Endothelial cell of umbilical vein (primary cell): ENCODE results near the gene ITIH5. TPM values are rescaled to one million over a fixed set of nuclear protein-coding genes. Genes with fewer than 3 reads are reported as not detected.

Source experiments
- BruUV-seq: library from RNA; stranded (reverse); fragments of 400-500 nt; replicated peaks from 2 replicates; lab custom pipeline; 2021; lab: Mats Ljungman, UMichigan
- CTCF ChIA-PET: fragments of 300-600, 350-600 bp; sonication (Branson Sonifier 250); formaldehyde crosslinking; loops from one replicate; lab custom pipeline; 2021; ENCODE audit warnings: antibody characterized with exemption, inconsistent platforms; lab: Charles Lee
- POLR2A ChIA-PET: fragments of 300-600, 350-600 bp; sonication (Branson Sonifier 250); formaldehyde crosslinking; loops from one replicate; lab custom pipeline; 2021; ENCODE audit warnings: antibody characterized with exemption, inconsistent platforms; lab: Charles Lee
- DNase-seq: peaks from one replicate; pipeline ENCODE4 v3.0.0-alpha.2; 2011; ENCODE audit warnings: low read depth, low spot score
- FAIRE-seq: peaks from 2 replicates; lab custom pipeline; 2011; peaks lifted over from hg19 to GRCh38; lab: Jason Lieb, UNC
- H2AFZ ChIP-seq: 2 replicates; pipeline ENCODE4 v1.6.0; 2012; ENCODE audit warnings: low read depth, low read length, control low read depth, inconsistent platforms
- H3K27ac ChIP-seq: 2 replicates; pipeline ENCODE4 v1.5.1; 2011; ENCODE audit warnings: low read depth, mild to moderate bottlenecking, control low read depth, low read length, moderate library complexity; ENCODE audit not compliant: insufficient read depth
- H3K27me3 ChIP-seq, 2 experiments: 2 replicates each; pipeline versions ENCODE4 v1.6.0 to v1.6.1; 2011; ENCODE audit warnings: low read length in 2 of 2, mixed read lengths in 1 of 2; ENCODE audit not compliant: control insufficient read depth in 2 of 2, insufficient read depth in 2 of 2
- H3K36me3 ChIP-seq, 2 experiments: 2 replicates in 1 of 2; 3 replicates in 1 of 2; pipeline ENCODE4 v1.5.1; 2011; ENCODE audit warnings: low read length in 2 of 2, mild to moderate bottlenecking in 1 of 2, moderate library complexity in 1 of 2; ENCODE audit not compliant: control insufficient read depth in 2 of 2, insufficient read depth in 2 of 2; ENCODE audit errors: extremely low read depth in 1 of 2
- H3K4me1 ChIP-seq: 3 replicates; pipeline ENCODE4 v1.5.1; 2011; ENCODE audit warnings: mild to moderate bottlenecking, low read length; ENCODE audit not compliant: control insufficient read depth, insufficient read depth; ENCODE audit errors: extremely low read depth
- H3K4me2 ChIP-seq: 2 replicates; pipeline ENCODE4 v1.6.1; 2011; ENCODE audit warnings: low read length, control low read depth, mixed read lengths; ENCODE audit not compliant: insufficient read depth
- H3K4me3 ChIP-seq, 3 experiments: fragments of 200-600 bp in 1 of 3; sonication (generic), shearing (Covaris generic) in 1 of 3; replicated peaks in 1 of 3; 2 replicates each; pipeline ENCODE4 v1.5.1; 2011 to 2016; ENCODE audit warnings: control low read depth in 3 of 3, low read length in 3 of 3, mild to moderate bottlenecking in 2 of 3, inconsistent platforms in 1 of 3, low read depth in 1 of 3, moderate library complexity in 1 of 3; ENCODE audit not compliant: insufficient read depth in 1 of 3
- H3K79me2 ChIP-seq: 2 replicates; pipeline ENCODE4 v1.6.0; 2012; ENCODE audit warnings: low read length, inconsistent platforms; ENCODE audit not compliant: control insufficient read depth, insufficient read depth
- H3K9ac ChIP-seq: replicated peaks from 2 replicates; pipeline ENCODE3; 2011; ENCODE audit warnings: low read length, control low read depth; ENCODE audit not compliant: insufficient read depth; ENCODE audit errors: extremely low read depth
- H3K9me1 ChIP-seq: replicated peaks from 3 replicates; pipeline ENCODE4 v1.6.0; 2011; ENCODE audit warnings: mild to moderate bottlenecking, low read length; ENCODE audit not compliant: control insufficient read depth, insufficient read depth; ENCODE audit errors: extremely low read depth
- H3K9me3 ChIP-seq: replicated peaks from 2 replicates; pipeline ENCODE4 v1.5.1; 2012; ENCODE audit warnings: low read length, inconsistent platforms; ENCODE audit not compliant: control insufficient read depth, insufficient read depth
- H4K20me1 ChIP-seq: replicated peaks from 2 replicates; pipeline ENCODE3; 2011; ENCODE audit warnings: mild to moderate bottlenecking, low read length; ENCODE audit not compliant: control insufficient read depth, insufficient read depth; ENCODE audit errors: extremely low read depth
- CTCF ChIP-seq, 2 donors: IDR thresholded peaks; 1 replicate in 1 of 2; 2 replicates in 1 of 2; pipeline ENCODE4 v1.5.1; 2011; ENCODE audit warnings: low read length in 2 of 2, mild to moderate bottlenecking in 2 of 2, moderate library complexity in 2 of 2, control low read depth in 1 of 2, inconsistent platforms in 1 of 2, low read depth in 1 of 2; ENCODE audit not compliant: insufficient read depth in 1 of 2; ENCODE audit errors: extremely low read depth in 1 of 2
- EZH2 ChIP-seq: IDR thresholded peaks from 2 replicates; pipeline ENCODE4 v1.6.1; 2012; ENCODE audit warnings: borderline replicate concordance, low read depth, mild to moderate bottlenecking, moderate library complexity, low read length, inconsistent platforms; ENCODE audit not compliant: severe bottlenecking
- FOS ChIP-seq: IDR thresholded peaks from 2 replicates; pipeline ENCODE4 v1.6.1; 2011; ENCODE audit warnings: mild to moderate bottlenecking, low read length, moderate library complexity, borderline replicate concordance; ENCODE audit not compliant: insufficient read depth
- GATA2 ChIP-seq: IDR thresholded peaks from 2 replicates; pipeline ENCODE4 v1.7.0; 2011; ENCODE audit warnings: low read depth, mild to moderate bottlenecking, moderate library complexity, mixed read lengths, low read length; ENCODE audit not compliant: insufficient read length, insufficient read depth
- JUN ChIP-seq: IDR thresholded peaks from 2 replicates; pipeline ENCODE4 v1.6.1; 2011; ENCODE audit warnings: borderline replicate concordance, low read depth; ENCODE audit not compliant: insufficient read length, insufficient read depth
- MAX ChIP-seq: IDR thresholded peaks from 2 replicates; pipeline ENCODE4 v1.6.1; 2011; ENCODE audit not compliant: insufficient read depth, insufficient read length
- MYC ChIP-seq: IDR thresholded peaks from one replicate; pipeline ENCODE4 v1.6.1; 2011; ENCODE audit warnings: mild to moderate bottlenecking, low read depth, low read length
- POLR2A ChIP-seq: IDR thresholded peaks from 2 replicates; pipeline ENCODE4 v1.6.1; 2012; ENCODE audit warnings: low read depth, mild to moderate bottlenecking, control low read depth, low read length
- POLR2AphosphoS5 ChIP-seq: IDR thresholded peaks from 2 replicates; pipeline ENCODE4 v1.6.1; 2012; ENCODE audit warnings: low read depth, mild to moderate bottlenecking, control low read depth, low read length, moderate library complexity; ENCODE audit not compliant: insufficient read depth
- dilution Hi-C: fragments of 300-500 bp; cut with MboI; formaldehyde crosslinking; loops from one replicate; pipeline ENCODE4 v1.15.0; 2019; ENCODE audit warnings: low sequenced_read_pairs; ENCODE audit not compliant: extremely low pct_ligation_motif_present
- intact Hi-C: fragments of 100-400 bp; cut with micrococcal nuclease; formaldehyde crosslinking; loops from one replicate; pipeline ENCODE4 v1.10.0; 2022
- polyA plus RNA-seq, 4 experiments: library from polyadenylated mRNA; depleted of rRNA in 3 of 4; stranded (reverse) in 3 of 4; unstranded in 1 of 4; fragments of >200 nt; gene quantifications; 2 replicates each; pipeline versions ENCODE4 v1.2.1 to v1.2.3, GENCODE V29; 2011 to 2012; ENCODE audit warnings: missing spikeins in 1 of 4
- total RNA-seq: library from RNA; stranded (reverse); gene quantifications from 2 replicates; pipeline ENCODE4 v1.2.3, GENCODE V29; 2021

The ITIH5 gene
- total and polyA plus RNA-seq, 2 donors (not counting 3 experiments of a cell fraction or from before 2014, with no cell fraction given) = not detected

GRCh38 chr10:7611909-7612308 is 54.9 kb downstream of the ITIH5 start:
- Histone ChIP-seq H2AFZ (no peak overlapping the region), H3K4me1 (no peaks in the 10 kb centered on the region), H3K4me3 (no peak overlapping the region), H3K36me3 (no peaks in the 10 kb centered on the region), H3K79me2 (no peaks in the 10 kb centered on the region), H3K27me3 (no peaks in the 10 kb centered on the region), H3K4me2 (no peak overlapping the region), H4K20me1 (no peaks in the 10 kb centered on the region), H3K9ac (no peak overlapping the region), H3K27ac (no peak overlapping the region), H3K9me1 (no peaks in the 10 kb centered on the region), H3K9me3 (no peaks in the 10 kb centered on the region)
- CTCF ChIA-PET = no interaction called here
- TF ChIP-seq CTCF (IDR thresholded peaks at IDR 0.05; ENCODE audit: extremely low read depth in 1 of 2, insufficient read depth in 1 of 2, low read depth in 1 of 2, low read length in 2 of 2) = no peak
- no peak for TF ChIP-seq MYC
- FAIRE-seq = no peak
- intact Hi-C loops (no loop called here), dilution Hi-C loops (no loop called here)
- POLR2A ChIA-PET = no interaction called here
- DNase-seq = no peak
- no TSS peak for BruUV-seq

- no peak for DNase-seq
- Histone ChIP-seq H3K79me2 (no peaks in the 10 kb centered on the region), H3K27me3 (no peaks in the 10 kb centered on the region), H3K4me1 (no peaks in the 10 kb centered on the region), H3K4me3 (no peak overlapping the region), H3K27ac (no peak overlapping the region), H3K36me3 (no peaks in the 10 kb centered on the region), H3K9me1 (no peaks in the 10 kb centered on the region), H3K9ac (no peak overlapping the region), H4K20me1 (no peaks in the 10 kb centered on the region), H3K4me2 (no peak overlapping the region), H2AFZ (no peak overlapping the region), H3K9me3 (no peaks in the 10 kb centered on the region)
- no peak for TF ChIP-seq MAX
- no peak for TF ChIP-seq MYC
- TF ChIP-seq GATA2 = no peak
- TF ChIP-seq JUN = no peak
- no peak for TF ChIP-seq FOS
- no peak for TF ChIP-seq POLR2AphosphoS5
- no peak for TF ChIP-seq POLR2A
- no peak for TF ChIP-seq CTCF (IDR thresholded peaks at IDR 0.05; ENCODE audit: extremely low read depth in 1 of 2, insufficient read depth in 1 of 2, low read depth in 1 of 2, low read length in 2 of 2)
- no peak for TF ChIP-seq EZH2
- dilution Hi-C loops = no loop called here
- ChIA-PET POLR2A (no interaction called here), CTCF (no interaction called here)
- intact Hi-C loops = no loop called here
- BruUV-seq = no TSS peak
- FAIRE-seq = no peak
Observed at GRCh38 chr10:7610651-7611389, 55.9 kb downstream of the ITIH5 start.
